ENCODE measurements around the gene SIK3. TPM values are rescaled to one million over a fixed set of nuclear protein-coding genes. Genes with fewer than 3 reads are reported as not detected.

SIK3 gene
- total and polyA plus RNA-seq, 2 experiments from 2014 or later: 6.1 to 33.9 TPM

GRCh38 chr11:116821050-116821918, 276.9 kb downstream of the SIK3 start:
- DNase-seq (ENCODE audit: low spot score) (no peak), ATAC-seq (no peak)
- Histone ChIP-seq H3K4me2 (no peak overlapping the region), H3K9me2 (ENCODE audit: insufficient read depth) (0 out of 2 replicates have a peak, but pooled peaks cover 3% of the 10 kb centered on the region), H3K4me1 (ENCODE audit: insufficient read depth) (no peaks in the 10 kb centered on the region), H3K79me2 (replicated peaks; ENCODE audit: insufficient read depth) (no peaks in the 10 kb centered on the region), H3K27ac (ENCODE audit: low read depth) (no peak overlapping the region), H3K4me3 (no peak overlapping the region), H3K27me3 (ENCODE audit: insufficient read depth) (no peaks in the 10 kb centered on the region), H3K36me3 (ENCODE audit: insufficient read depth) (no peaks in the 10 kb centered on the region), H2AFZ (no peak overlapping the region), H3F3A (replicated peaks; ENCODE audit: low read depth) (no peaks in the 10 kb centered on the region), H4K20me1 (replicated peaks; ENCODE audit: insufficient read depth) (no peaks in the 10 kb centered on the region)
- H3K36me3 Mint-ChIP-seq (ENCODE audit: low read depth): no peaks in the 10 kb centered on the region
- H3K27me3 Mint-ChIP-seq (ENCODE audit: insufficient read depth, low read depth, poor library complexity): peaks cover 4% of the 10 kb centered on the region
- no peak overlapping the region for H3K4me3 Mint-ChIP-seq
- H3K4me1 Mint-ChIP-seq: peaks cover 5% of the 10 kb centered on the region; the same call in 2 of the 3 replicates
- H3K27ac Mint-ChIP-seq: no peak overlapping the region
- H3K9me3 Mint-ChIP-seq: no peaks in the 10 kb centered on the region
- no peak for TF ChIP-seq ETS1 (IDR thresholded peaks at IDR 0.05)

GRCh38 chr11:116819049-116819448, 279.2 kb downstream of the SIK3 start:
- H3F3A ChIP-seq (replicated peaks; ENCODE audit: low read depth): no peaks in the 10 kb centered on the region
- no peaks in the 10 kb centered on the region for H3K27me3 ChIP-seq (ENCODE audit: insufficient read depth)
- Mint-ChIP-seq H3K36me3 (ENCODE audit: low read depth) (no peaks in the 10 kb centered on the region), H3K27me3 (ENCODE audit: insufficient read depth, low read depth, poor library complexity) (peaks cover 6% of the 10 kb centered on the region), H3K27ac (no peak overlapping the region), H3K9me3 (no peaks in the 10 kb centered on the region), H3K4me1 (peaks cover 5% of the 10 kb centered on the region; the same call in 2 of the 3 replicates), H3K4me3 (no peak overlapping the region)
- no peak overlapping the region for H3K27ac ChIP-seq (ENCODE audit: low read depth)
- H3K4me3 ChIP-seq: no peak overlapping the region
- H3K4me2 ChIP-seq: no peak overlapping the region
- DNase-seq (ENCODE audit: low spot score): no peak
- H3K4me1 ChIP-seq (ENCODE audit: insufficient read depth): no peaks in the 10 kb centered on the region
- H3K79me2 ChIP-seq (replicated peaks; ENCODE audit: insufficient read depth): no peaks in the 10 kb centered on the region
- H3K9me2 ChIP-seq (ENCODE audit: insufficient read depth): 0 out of 2 replicates have a peak, but pooled peaks cover 3% of the 10 kb centered on the region
- no peak overlapping the region for H2AFZ ChIP-seq
- no peak for ATAC-seq
- TF ChIP-seq CTCF (conservative IDR thresholded peaks at IDR 0.05; ENCODE audit: low read depth in 2 of 2) (no peak), ZNF114 (CRISPR knock-in tag; IDR thresholded peaks at IDR 0.05) (no peak), EZH2 (IDR thresholded peaks at IDR 0.05; ENCODE audit: low read depth, unreplicated experiment) (no peak), JUNB (IDR thresholded peaks at IDR 0.05; ENCODE audit: unreplicated experiment) (no peak), EZH2phosphoT487 (IDR thresholded peaks at IDR 0.05; ENCODE audit: unreplicated experiment) (no peak), REST (IDR thresholded peaks at IDR 0.05; ENCODE audit: unreplicated experiment) (no peak), NANOG (IDR thresholded peaks at IDR 0.05; ENCODE audit: borderline replicate concordance) (no peak), ZNF331 (CRISPR knock-in tag; IDR thresholded peaks at IDR 0.05; ENCODE audit: low read depth) (no peak), ETS1 (IDR thresholded peaks at IDR 0.05) (no peak), CREB1 (CRISPR knock-in tag; IDR thresholded peaks at IDR 0.05; ENCODE audit: low read depth) (no peak)
- no peaks in the 10 kb centered on the region for H4K20me1 ChIP-seq (replicated peaks; ENCODE audit: insufficient read depth)
- H3K36me3 ChIP-seq (ENCODE audit: insufficient read depth): no peaks in the 10 kb centered on the region

Data from GM23338 (cell line).